NOMO-1 treated with DMSO at 0.1 percent for 48 hours (cell line): ENCODE data around the gene ZBTB2.
A peak's percentile ranks its signal among the peaks of the same experiment; 100 is the strongest.

Source experiments
- DNase-seq: peaks from one replicate; lab custom pipeline; 2025; ENCODE audit not compliant: unreplicated experiment; lab: John Stamatoyannopoulos, UW

ZBTB2 gene, protein sequence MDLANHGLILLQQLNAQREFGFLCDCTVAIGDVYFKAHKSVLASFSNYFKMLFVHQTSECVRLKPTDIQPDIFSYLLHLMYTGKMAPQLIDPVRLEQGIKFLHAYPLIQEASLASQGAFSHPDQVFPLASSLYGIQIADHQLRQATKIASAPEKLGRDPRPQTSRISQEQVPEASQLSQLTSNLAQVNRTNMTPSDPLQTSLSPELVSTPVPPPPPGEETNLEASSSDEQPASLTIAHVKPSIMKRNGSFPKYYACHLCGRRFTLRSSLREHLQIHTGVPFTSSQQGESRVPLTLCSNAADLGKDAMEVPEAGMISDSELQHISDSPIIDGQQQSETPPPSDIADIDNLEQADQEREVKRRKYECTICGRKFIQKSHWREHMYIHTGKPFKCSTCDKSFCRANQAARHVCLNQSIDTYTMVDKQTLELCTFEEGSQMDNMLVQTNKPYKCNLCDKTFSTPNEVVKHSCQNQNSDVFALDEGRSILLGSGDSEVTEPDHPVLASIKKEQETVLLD

DNA sequence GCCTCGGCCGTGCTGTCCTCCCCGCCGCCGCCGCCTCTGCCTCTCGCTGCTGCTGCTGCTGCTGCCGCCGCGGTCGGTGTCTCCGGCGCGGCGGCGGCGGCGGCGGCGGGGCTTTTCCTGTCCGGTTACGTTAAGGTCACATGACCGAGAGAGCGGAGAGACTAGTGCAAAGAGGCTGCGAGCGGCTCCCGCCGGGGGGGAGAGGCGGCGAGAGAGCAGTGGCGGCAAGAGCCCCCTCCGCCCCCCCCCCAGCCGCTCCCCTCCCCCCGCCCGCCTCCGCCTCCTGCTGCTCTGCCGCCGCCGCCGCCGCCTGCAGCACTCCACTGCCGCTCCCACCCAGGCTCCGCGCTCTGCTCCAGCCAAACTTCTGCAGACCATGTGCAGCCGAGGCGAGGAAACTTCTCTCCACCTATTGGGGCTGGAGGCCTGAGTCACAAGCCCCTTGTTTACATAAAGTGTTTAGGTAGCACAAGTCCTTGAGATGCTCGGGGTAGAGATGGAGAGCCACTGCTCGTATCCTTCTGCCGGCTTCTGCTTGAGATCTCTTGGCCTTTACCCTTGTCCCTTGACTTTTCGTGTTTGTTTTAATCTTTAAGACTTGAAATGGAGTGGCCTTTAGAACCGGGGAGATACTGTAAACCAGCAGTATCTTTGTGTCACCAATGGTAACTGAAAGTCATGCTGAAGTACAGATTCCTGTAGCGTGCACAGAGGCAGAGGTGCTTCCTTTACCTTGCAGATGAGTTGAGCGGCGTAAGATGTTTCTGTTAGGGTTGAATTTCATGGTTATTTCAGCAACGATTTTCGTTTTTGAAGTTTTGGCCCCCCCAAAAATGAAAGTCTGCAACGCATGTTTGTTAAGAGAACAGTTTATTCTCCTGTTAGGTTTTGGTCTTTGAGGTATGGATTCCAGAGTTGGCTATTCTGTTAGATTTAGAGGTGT lies at the start of gene ZBTB2:
Gene ZBTB2 (minus strand): TSS at position 89 of the 943 bp plus-strand sequence. CDS start 17,922 bp downstream, outside the sequence.
- peak; percentile 57 for DNase-seq

DNA sequence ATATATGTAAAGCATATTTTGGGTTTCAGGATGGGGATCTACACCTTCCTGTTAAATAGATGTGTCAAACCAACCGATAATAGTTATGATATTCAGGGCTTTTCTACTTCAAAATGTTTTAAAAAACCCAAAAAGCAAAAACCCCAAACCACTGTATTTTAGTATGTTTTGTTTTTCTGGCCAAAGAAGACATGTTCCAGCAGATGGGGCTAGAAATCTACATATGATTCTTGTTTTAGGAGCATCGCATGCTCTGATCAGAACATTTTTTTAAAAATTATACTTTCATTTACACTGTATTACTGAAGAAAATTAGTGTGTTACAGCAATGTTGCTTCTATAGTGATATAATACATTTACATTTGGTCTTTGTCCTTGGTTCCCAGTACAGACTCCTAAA lies 49.6 kb upstream of the ZBTB2 start:
- DNase-seq, result no peak

DNA sequence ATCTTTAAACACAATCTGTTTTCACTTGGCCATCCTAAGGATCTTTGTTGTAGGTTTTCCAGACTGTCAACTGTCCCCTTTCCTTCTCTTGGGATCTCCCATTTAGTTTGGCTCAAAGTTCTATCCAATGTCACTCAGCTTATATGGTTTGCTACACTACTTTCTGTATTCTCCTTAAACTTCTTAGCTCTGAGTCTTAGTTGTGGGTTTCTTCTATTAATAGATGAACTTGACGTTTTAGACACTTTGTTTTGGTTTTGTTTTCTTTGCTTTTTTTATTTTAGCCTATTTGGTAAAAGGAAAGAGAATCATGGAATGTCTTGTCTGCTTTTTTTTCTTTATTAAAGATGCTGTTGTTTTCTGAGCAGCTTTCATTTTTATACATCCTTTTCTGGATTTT lies 49.1 kb upstream of the ZBTB2 start:
- no peak for DNase-seq

DNA sequence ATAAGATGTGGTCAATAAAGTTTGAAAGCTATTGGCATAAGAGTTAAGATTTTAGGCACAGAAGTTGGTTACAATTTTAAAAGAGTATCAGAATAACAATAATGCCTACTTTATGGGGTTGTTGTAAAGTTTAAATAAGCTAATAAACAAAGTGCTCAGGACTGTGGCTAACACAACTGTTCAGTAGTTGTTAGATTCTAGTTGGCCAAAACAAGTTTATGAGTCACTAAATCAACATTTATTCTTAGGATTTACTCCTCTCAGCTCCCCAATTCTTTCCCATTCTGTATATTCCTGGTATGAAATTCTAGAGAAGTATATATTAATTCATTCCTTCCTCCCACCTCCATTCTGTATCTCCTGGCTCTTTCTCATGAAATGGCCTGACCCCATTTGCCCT lies 46.0 kb upstream of the ZBTB2 start:
- DNase-seq, result no peak

DNA sequence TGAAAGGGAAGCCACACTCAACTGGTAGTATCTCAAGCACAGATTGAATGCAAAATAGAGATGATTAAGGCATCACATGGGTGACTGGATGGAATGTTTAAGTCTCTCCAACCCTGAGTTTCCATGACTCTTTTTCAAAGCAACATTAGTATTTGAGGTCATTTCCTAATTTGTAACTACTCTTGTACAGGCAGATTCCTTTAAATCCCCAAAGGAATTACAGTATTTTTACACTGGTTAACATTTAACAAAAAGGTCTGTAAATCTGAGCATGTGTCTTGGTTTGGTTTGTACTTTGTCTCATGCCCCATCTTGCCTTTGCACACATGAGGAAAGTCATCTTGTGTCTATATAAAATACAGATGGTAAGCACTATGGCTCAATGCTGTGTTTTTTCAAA lies 45.4 kb upstream of the ZBTB2 start:
- no peak for DNase-seq

DNA sequence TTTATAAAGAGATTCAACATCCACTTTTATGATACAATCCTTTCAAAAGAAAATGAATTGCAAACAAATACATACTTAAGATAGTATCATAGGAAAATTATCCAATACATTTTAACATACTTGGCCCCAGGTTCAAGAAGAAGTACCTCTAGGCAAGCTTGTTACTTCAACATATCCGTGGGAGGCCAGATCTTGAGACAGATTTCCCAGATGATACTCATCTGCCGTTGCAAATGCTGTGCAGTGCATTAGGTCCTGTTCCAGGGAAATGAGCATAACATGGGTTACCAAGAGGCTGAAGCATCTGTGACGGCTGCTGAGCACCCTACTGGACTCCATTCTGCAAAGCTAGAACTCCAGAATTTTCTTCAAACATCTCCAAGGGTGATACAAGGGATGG lies 44.9 kb upstream of the ZBTB2 start:
- DNase-seq, result no peak

DNA sequence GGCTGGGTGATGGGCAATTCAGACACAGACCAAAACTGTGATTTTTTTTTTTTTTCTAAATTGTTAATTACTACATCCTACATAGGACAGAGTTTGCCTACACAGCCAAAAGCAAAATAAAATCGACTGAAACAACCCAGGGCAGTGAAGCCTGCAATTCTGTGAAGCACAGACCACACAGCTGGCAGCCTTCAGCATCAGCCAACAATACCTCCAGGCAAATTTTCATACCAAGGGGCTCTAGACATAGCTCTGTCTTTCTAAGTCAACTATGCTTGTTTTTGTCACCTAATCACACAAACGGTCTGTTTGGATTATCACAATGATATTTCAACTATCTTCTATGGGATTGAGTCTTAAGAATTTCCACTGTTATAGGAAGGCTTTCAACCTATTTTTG lies 43.0 kb upstream of the ZBTB2 start:
- DNase-seq, result no peak

DNA sequence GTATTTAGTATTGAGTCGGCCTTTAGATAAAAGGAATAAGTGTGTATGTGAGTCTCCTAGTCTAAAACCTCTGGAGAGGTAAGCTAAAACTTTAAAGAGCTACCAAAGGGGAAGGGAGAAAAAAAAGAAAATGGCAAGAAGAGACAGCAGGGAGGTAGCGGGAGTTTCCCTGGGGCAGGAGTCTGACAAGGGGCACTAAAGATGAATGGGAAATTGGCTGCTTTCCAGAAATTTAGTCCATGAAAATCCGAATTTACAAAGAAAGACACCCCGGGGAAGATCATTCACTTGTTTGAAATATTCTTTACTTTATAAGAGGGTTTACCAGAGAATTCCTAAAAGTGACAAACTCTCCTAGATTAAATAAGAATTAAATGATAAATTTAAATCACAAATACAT lies 41.3 kb upstream of the ZBTB2 start:
- no peak for DNase-seq

DNA sequence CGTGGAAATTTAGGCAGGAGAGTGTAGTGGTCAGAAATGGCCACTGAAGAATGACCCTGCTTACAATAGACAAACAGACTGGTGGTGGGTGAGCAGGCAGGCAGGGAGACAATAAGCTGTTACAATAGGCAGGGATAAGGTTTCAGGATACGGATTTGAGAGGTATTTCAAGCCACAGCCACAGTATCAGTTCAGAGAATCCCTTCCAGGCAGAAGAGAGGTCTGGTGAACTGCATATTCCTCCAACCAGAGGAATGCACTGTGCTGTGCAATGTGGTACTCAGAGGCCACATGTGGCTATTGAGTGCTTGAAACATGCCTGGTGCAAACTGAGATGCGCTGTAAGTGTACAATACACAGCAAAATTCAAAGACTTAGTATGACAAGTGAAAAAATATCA lies 40.0 kb upstream of the ZBTB2 start:
- no peak for DNase-seq

DNA sequence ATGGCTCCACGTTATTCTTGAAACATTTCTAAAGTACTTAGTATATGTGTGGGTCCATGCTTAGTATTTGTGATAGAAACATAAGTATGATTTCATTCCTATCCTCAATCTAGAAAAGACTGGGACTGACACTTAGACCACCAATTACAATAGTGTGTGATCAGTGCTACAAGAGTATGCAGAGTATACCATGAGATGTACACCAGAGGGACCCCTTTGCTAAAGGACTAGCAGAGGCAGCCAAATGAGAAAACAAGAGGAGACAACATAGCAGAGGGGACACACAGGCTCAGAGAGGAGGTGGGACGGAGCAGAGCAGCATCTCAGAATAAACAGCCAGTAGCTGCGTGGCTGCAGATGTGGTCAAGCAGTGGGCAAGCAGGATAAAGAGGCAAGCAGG lies 39.5 kb upstream of the ZBTB2 start:
- DNase-seq, result no peak

DNA sequence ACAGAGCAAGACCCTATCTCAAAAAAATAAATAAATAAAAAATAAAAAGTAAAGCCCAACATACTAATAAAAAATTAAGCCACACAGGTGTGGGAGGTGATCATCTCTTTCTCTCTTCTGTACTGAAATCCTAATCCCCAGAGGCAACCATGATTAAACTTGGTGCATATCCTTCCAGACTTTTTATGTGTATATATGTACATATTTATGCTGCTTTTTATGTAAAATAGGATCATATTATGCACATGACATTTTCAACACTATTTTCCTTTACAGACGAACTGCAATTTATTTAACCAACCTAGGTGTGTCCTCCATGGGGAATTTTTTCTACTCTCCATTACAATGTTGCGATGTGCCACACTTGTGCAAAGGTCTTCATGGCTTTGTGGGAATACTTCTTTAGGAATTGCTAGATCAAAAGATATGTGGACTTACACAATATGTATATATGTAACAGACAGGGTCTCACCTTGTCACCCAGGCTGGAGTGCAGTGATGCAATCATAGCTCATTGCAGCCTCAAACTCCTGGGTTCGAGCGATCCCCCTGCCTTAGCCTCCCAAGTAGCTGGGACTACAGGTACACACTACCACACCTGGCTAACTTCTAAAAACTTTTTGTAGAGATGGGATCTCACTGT lies 36.9 kb upstream of the ZBTB2 start:
- DNase-seq, result no peak

DNA sequence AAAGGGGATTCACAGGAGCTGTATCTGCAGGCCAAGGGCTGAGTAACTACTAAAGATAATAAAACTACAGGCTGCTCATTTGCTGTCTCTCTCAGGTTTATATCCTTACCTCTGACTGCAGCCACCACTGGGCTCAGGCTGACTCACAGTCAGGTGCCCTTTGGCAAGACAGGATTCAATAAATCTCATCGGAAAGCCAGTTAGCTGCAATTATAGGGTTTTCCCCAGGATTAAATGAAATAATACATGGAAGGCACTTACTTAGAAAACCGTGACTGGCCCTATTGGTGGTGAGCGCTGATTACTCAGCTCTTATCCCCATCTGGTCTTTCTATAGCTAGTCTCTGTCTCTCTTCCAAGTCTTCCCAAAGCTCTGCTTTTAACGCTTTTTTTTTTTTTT lies 34.2 kb upstream of the ZBTB2 start:
- DNase-seq, result no peak

DNA sequence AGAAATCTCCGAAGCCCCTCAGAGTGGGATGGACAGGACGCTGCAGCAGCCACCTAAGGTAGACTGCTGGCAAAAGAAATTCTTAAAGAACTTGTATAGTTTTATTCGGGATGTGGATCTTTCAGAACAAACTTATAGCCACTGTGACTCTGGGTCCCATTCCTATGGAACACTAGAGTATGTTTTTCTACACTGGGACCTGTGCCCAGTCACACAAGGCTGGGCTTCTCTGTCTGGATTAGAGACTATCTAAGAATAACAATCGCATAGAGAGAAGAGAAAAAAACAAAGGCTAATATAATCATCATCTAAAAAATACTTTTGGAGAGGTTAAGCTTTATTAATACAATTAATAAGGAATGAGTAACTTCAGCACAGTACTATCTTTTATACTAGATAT lies 31.6 kb upstream of the ZBTB2 start:
- no peak for DNase-seq

DNA sequence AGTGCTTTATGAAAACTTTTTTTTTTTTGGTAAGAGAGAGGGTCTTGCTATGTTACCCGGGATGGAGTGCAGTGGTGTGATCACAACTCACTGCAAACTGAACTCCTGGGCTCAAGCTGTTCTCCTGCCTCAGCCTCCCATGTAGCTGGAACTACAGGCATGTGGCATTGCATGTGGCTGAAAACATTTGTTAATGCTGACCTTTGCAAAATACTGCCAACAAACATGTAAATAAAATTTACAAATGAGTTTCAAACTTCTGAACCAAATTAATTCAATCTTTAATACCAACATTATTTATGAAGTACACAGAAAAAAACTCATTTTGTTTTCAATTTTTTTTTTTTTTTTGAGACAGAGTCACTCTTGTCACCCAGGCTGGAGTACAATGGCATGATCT lies 26.1 kb upstream of the ZBTB2 start:
- DNase-seq, result no peak

DNA sequence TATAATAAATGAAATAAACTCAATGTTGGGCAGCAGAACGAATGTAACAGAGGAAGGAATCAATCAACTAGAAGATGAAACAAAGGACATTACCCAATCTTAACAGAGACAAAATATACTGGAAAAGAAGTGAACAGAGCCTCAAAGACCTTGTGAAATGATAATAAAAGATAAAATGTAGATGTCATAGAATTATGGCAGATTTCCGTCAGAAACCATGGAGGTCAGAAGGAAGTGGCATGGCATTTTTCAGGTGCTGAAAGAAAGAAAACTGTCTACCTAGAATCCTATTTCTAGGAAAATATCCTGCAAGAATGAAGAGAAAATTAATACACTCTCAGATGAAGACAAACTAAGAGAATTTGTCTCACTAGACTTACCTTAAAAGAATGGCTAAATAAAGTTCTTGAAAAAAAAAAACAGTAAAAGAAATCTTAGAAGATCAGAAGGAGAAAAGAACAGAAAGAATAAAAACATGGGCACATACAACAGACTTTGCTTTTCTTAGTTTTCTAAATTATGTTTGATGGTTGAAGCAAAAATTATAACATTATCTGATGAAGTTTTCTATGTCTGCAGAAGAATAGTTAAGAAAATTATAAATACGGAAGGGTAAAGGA lies 23.4 kb upstream of the ZBTB2 start:
- no peak for DNase-seq

DNA sequence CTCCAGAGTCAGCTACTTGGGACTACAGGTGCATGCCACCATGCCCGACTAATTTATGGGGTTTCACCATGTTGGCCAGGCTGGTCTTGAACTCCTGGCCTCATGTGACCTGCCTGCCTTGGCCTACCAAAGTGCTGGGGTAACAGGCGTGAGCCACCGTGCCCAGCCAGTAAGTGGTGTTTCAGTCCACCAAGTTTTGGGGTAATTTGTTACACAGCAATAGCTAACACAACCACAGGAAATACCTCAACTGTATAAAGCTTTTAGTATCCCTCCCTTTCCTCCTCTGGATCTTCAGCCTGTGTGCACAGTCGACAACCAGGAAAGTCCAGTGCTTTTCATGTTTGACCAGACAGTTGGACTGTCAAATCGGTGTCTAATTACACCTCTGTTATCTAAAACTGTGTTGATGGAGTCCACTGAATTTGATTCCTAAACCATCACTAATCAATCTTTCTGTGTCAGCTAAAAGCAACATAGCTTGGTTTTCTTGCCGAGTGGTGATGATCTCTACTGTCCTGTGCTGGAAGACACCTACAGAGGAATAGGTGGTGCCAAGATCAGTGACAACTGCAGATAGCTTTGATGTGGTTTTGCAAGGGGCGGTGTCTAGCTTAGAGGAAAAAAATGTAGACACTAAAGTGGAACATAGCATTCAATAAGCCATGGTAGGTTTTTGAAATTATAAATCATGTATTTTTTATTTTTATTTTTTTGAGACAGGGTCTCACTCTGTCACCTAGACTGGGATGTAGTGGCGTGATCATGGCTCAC lies 22.2 kb upstream of the ZBTB2 start:
- no peak for DNase-seq

DNA sequence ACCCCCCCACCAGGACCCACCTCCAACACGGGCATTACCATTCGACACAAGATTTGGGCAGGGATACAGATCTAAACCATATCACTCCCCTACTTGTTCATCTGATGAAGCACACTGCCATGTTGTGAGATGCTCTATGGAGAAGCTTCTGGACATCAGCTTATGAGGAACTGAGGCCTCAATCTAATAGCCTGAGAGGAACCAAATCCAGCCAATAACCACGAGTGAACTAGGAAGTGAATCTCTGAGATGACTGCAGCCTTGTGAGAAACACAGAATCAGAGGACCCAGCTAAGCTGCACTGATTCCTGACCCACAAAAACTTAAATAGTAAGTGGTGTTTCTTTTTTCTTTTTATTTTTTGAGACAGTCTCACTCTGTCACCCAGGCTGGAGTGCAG lies 21.6 kb upstream of the ZBTB2 start:
- peak; percentile 39 for DNase-seq

DNA sequence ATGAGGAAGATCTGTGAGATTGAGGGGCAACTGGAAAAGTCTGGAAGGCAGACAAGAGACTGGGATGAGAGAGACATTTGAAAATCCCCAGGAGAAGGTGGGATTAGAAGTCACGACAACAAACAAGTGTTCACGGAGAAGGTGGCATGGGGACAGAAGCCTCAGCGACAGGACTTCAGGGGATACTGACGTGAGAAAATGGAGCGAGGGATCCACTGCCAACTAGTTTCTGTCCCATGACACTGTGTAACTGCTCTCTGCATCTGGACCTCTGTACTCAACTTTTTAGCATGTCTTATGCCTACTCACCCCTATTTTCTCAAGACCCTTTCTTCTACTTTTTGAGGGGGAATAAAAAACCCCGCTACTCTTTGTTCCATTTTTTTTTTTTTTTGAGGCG lies 18.3 kb upstream of the ZBTB2 start:
- DNase-seq, result no peak

DNA sequence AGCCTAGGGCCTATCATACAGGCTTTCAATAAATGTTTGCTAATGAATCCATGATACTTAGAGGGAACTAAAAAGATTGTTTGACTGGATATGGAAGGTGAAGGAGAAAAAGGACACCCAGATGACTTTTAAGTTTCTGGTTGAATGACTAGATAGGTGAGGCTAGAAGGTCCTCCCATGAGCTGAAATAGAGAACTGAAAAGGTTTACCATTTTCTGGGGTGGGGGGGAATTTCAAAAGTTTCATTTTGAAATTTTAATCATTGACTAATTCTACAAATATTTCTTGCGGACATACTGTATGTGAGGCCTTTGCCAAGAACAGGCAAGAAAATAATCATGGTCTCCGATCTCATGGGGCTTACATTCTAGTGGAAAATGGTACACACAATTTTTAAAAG lies 17.9 kb upstream of the ZBTB2 start:
- no peak for DNase-seq

DNA sequence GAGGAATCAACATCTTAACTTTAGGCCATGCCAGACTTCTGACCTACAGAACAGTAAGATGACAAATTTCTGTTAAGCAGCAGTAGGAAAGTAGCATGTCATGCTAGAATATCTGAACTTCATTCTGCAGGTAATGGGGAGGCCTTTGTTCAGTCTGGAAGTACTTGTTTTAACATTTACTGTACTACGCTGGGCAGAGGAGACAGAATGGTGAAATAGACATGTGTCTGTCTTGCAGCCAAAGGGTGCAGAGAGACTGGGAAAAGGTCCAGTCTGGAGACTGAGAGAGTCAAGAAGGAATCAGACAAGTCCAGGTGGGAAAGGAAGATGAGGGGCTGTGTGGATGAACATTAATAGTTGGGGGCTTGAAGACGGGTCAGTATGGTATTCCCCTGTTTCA lies 17.5 kb upstream of the ZBTB2 start:
- no peak for DNase-seq
